Bronchial epithelial cell (primary cell): ENCODE results near the gene RPUSD2. TPM values are rescaled to one million over a fixed set of nuclear protein-coding genes. Genes with fewer than 3 reads are reported as not detected.

Experiments
- DNase-seq: peaks from one replicate; pipeline ENCODE4 v3.0.0-alpha.2; 2010; ENCODE audit warnings: low read depth
- FAIRE-seq: peaks from 2 replicates; lab custom pipeline; 2011; peaks lifted over from hg19 to GRCh38; lab: Jason Lieb, UNC
- H3K27me3 ChIP-seq: 2 replicates; pipeline ENCODE4 v1.5.1; 2011; ENCODE audit warnings: low read length; ENCODE audit not compliant: control insufficient read depth, insufficient read depth
- H3K36me3 ChIP-seq: 2 replicates; pipeline ENCODE4 v1.5.1; 2011; ENCODE audit warnings: low read length; ENCODE audit not compliant: control insufficient read depth, insufficient read depth
- H3K4me3 ChIP-seq: 2 replicates; pipeline ENCODE4 v1.5.1; 2011; ENCODE audit warnings: mild to moderate bottlenecking, low read depth, low read length, control low read depth
- total RNA-seq: library from RNA; depleted of rRNA; stranded (reverse); fragments of >200 nt; gene quantifications from 2 replicates; pipeline ENCODE4 v1.2.1, GENCODE V29; 2014
- TF ChIP-seq, protein P1 (sequence below): IDR thresholded peaks from 2 replicates; pipeline ENCODE4 v1.5.1; 2011; ENCODE audit warnings: mild to moderate bottlenecking, moderate library complexity, low read length, control low read depth, inconsistent platforms; ENCODE audit not compliant: insufficient read depth, severe bottlenecking

RPUSD2 gene
- total RNA-seq, 1 donor from 2014 or later, result 18.4 TPM

DNA sequence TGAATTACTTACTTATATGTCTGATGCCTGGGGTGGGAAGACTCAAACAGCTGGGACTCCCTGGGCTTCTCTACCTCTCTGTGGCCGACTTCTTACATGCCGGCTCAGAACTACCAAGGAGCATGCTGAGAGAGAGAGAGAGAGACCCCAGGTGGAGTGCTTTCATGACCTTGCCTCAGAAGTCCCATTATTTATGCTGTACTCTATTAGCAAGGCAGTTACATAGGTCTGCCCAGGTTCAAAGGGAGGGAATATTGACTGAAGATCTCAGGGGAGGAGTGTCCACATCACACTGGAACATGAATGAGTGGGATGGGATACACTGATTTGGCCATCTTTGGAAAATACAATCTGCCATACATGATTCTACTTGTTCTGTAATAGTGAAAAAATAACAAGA, 20.5 kb upstream of the RPUSD2 start:
- Histone ChIP-seq H3K36me3 (peaks cover 9% of the 10 kb centered on the region), H3K27me3 (no peaks in the 10 kb centered on the region), H3K4me3 (no peak overlapping the region)
- no peak for FAIRE-seq
- TF ChIP-seq, protein P1, sequence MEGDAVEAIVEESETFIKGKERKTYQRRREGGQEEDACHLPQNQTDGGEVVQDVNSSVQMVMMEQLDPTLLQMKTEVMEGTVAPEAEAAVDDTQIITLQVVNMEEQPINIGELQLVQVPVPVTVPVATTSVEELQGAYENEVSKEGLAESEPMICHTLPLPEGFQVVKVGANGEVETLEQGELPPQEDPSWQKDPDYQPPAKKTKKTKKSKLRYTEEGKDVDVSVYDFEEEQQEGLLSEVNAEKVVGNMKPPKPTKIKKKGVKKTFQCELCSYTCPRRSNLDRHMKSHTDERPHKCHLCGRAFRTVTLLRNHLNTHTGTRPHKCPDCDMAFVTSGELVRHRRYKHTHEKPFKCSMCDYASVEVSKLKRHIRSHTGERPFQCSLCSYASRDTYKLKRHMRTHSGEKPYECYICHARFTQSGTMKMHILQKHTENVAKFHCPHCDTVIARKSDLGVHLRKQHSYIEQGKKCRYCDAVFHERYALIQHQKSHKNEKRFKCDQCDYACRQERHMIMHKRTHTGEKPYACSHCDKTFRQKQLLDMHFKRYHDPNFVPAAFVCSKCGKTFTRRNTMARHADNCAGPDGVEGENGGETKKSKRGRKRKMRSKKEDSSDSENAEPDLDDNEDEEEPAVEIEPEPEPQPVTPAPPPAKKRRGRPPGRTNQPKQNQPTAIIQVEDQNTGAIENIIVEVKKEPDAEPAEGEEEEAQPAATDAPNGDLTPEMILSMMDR, result no peak
- no peak for DNase-seq

DNA sequence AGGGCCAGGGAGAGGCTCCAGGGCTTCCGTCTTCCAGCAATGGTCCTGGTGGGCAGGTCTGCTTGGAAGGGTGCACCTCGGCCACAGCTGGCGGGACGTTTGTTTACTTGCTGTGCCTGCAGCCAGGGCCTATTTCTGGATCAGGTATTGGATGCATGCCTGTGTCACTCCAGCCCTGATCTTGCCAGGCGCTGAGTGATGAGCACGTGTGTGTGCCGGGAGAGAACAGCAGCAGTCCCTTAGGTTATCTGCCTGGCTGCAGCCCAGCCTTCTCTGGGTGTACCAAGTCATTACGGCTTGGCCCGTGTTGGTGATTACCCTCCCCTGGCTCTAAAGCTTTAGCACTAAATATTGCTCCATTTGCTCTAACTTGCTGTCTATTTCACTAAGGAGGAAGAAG, 19.2 kb upstream of the RPUSD2 start:
- H3K4me3 ChIP-seq, result no peak overlapping the region
- no peak for FAIRE-seq
- no peaks in the 10 kb centered on the region for H3K27me3 ChIP-seq
- no peak for DNase-seq
- TF ChIP-seq, protein P1, result no peak
- peaks cover 10% of the 10 kb centered on the region for H3K36me3 ChIP-seq

DNA sequence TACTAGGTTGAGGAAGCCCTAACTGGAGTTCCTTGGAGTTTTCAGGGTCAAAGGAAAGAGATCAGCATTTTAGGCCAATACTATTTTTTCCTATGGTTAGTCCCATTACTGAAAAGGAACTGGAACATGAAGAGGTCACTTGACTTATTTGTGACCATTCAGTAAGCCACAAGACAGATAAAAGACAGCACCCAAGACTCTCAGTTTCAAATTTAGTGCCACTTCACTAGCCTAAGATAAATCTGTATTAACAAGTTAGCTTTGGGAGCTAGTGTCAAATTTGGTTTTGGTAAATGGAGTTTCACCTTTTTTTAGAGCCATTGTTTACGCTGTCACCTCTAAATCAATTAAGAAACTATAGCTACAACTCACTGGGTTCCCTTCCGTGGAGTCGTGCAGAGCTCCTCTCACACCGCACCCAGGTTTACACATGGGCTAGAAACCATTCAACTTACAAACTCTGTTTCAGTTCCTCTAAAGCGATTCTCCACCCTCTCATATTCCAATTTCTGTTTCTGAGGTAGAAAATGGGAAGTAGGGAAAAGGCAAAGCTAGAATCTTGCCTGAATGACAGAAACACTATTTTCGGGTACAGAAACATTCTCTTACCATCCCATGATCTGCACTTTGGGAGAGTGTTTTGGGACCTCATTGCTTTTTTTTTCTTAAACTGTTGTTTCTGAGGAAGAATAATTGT, 18.6 kb upstream of the RPUSD2 start:
- H3K36me3 ChIP-seq, result peaks cover 10% of the 10 kb centered on the region
- FAIRE-seq (no peak), DNase-seq (no peak)
- no peak overlapping the region for H3K4me3 ChIP-seq
- TF ChIP-seq, protein P1, result no peak
- H3K27me3 ChIP-seq, result no peaks in the 10 kb centered on the region

DNA sequence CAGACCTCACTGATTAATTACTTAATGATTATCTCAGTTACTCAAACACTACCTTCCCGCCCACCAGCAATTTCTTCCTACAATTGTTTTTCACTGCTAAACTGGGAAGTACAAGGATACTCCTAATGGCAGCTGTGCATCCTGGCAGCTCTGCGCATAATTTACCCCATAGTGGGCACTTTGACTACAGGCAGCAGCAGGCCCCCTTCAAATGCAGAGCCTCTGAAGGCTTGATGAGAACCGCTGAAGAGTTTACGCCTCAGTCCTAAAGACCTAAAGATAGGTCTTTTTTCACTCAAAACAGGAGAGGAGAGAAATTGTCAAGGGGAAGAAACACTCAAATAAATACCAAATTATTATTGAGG, 15.0 kb upstream of the RPUSD2 start:
- Histone ChIP-seq H3K27me3 (no peaks in the 10 kb centered on the region), H3K4me3 (no peak overlapping the region), H3K36me3 (peaks cover 9% of the 10 kb centered on the region)
- FAIRE-seq, result no peak
- no peak for DNase-seq
- TF ChIP-seq, protein P1, result no peak

DNA sequence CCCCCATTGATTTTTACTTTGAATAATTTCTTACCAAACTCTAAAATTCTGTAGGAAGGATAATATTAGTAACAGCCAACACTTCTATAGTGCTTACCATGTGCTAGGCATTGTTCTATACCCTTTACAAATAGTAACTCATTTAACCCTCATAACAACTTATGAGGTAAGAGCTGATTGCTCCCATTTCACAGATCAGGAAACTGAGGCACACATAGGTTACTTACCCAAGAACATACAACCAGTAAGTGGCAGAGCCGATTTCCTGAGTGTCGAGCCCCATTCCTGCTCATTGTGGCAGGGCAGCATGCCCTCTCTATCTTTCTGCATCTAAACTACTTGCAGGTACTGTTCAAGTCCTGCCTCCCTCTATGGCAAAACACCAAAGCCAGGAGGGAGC, 13.2 kb upstream of the RPUSD2 start:
- H3K4me3 ChIP-seq, result no peak overlapping the region
- TF ChIP-seq, protein P1, result no peak
- peaks cover 5% of the 10 kb centered on the region for H3K36me3 ChIP-seq
- H3K27me3 ChIP-seq, result no peaks in the 10 kb centered on the region
- FAIRE-seq, result no peak
- DNase-seq, result no peak

DNA sequence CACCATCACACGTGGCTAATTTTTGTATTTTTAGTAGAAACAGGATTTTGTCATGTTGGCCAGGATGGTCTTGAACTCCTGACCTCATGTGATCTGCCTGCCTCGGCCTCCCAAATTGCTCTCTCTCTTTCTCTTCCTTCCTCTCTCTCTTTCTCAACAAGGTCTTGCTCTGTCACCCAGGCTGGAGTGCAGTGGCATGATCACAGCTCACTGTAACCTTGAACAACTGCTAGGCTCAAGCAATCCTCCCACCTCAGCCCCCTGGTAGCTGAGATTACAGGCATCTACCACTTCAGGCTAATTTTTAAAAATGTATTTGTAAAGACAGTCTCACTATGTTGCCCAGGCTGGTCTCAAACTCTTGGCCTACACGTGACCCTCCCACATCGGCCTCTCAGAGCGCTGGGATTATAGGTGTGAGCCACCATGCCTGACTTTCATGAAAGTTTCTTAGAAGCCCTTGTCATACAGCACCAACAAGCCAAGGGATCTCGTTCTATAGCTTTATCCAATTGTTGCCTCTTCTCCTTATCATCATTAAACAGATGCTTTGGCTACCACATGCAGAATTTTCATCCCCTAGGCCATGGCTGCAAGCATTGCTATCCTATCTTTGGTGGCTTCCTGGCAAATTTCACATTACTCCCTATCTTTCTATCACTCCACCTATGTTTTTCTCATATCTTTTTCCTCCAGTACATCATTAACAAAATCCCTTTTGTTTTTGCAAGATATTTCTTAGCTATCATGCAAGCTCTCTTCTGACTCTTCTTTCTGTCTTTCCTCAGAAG, 10.0 kb upstream of the RPUSD2 start:
- Histone ChIP-seq H3K36me3 (peaks cover 3% of the 10 kb centered on the region), H3K4me3 (no peak overlapping the region), H3K27me3 (no peaks in the 10 kb centered on the region)
- DNase-seq, result no peak
- TF ChIP-seq, protein P1, result no peak
- FAIRE-seq, result no peak
